CD14-positive monocyte (primary cell): ENCODE results near the gene LLGL2. TPM values are rescaled to one million over a fixed set of nuclear protein-coding genes. Genes with fewer than 3 reads are reported as not detected.

ENCODE experiments used
- DNase-seq, 3 donors: peaks; one replicate each; pipeline ENCODE4 v3.0.0-alpha.2; 2011 to 2022
- H2AFZ ChIP-seq: 2 replicates; pipeline ENCODE4 v1.6.0; 2012; ENCODE audit warnings: mild to moderate bottlenecking, low read depth, low read length, inconsistent platforms; ENCODE audit not compliant: insufficient read depth, poor library complexity, severe bottlenecking
- H3K27ac ChIP-seq, 2 donors: 1 replicate in 1 of 2; 2 replicates in 1 of 2; pipeline ENCODE4 v1.5.1; 2012 to 2013; ENCODE audit warnings: low read length in 2 of 2, control low read depth in 1 of 2, inconsistent platforms in 1 of 2, low read depth in 1 of 2, mild to moderate bottlenecking in 1 of 2
- H3K27me3 ChIP-seq, 2 donors: one replicate each; pipeline versions ENCODE4 v1.6.0 to v1.6.1; 2011 to 2013; ENCODE audit warnings: low read length in 2 of 2; ENCODE audit not compliant: control insufficient read depth in 2 of 2, insufficient read depth in 2 of 2
- H3K36me3 ChIP-seq, 2 donors: replicated peaks in 1 of 2; 1 replicate in 1 of 2; 2 replicates in 1 of 2; pipeline versions ENCODE4 v1.5.1 to v1.6.1; 2012 to 2013; ENCODE audit warnings: low read length in 2 of 2, control low read depth in 1 of 2, inconsistent platforms in 1 of 2, mild to moderate bottlenecking in 1 of 2; ENCODE audit not compliant: insufficient read depth in 2 of 2, control insufficient read depth in 1 of 2
- H3K4me1 ChIP-seq, 2 donors: 1 replicate in 1 of 2; 2 replicates in 1 of 2; pipeline versions ENCODE4 v1.5.1 to v1.6.1; 2012 to 2013; ENCODE audit warnings: low read length in 2 of 2, control low read depth in 1 of 2, inconsistent platforms in 1 of 2, mild to moderate bottlenecking in 1 of 2, moderate library complexity in 1 of 2; ENCODE audit not compliant: insufficient read depth in 2 of 2, control insufficient read depth in 1 of 2
- H3K4me2 ChIP-seq: replicated peaks from 2 replicates; pipeline ENCODE3; 2012; ENCODE audit warnings: low read length, moderate library complexity, mild to moderate bottlenecking; ENCODE audit not compliant: poor library complexity, severe bottlenecking; ENCODE audit errors: extremely low read depth
- H3K4me3 ChIP-seq, 3 experiments: fragments of 200-600 bp in 1 of 3; sonication (generic) in 1 of 3; replicated peaks in 1 of 3; 1 replicate in 2 of 3; 2 replicates in 1 of 3; pipeline ENCODE4 v1.5.1; 2011 to 2013; ENCODE audit warnings: low read length in 3 of 3, mild to moderate bottlenecking in 3 of 3, control low read depth in 2 of 3, low read depth in 2 of 3, inconsistent platforms in 1 of 3, moderate library complexity in 1 of 3
- H3K79me2 ChIP-seq: 2 replicates; pipeline ENCODE4 v1.6.0; 2012; ENCODE audit warnings: mild to moderate bottlenecking, control low read depth, inconsistent platforms, low read length, moderate library complexity; ENCODE audit not compliant: insufficient read depth
- H3K9ac ChIP-seq: 2 replicates; pipeline ENCODE4 v1.6.0; 2017; ENCODE audit warnings: low read length, mild to moderate bottlenecking; ENCODE audit not compliant: insufficient read depth, poor library complexity, severe bottlenecking
- H3K9me3 ChIP-seq, 2 donors: replicated peaks in 1 of 2; 1 replicate in 1 of 2; 2 replicates in 1 of 2; pipeline versions ENCODE4 v1.5.1 to v1.6.1; 2012 to 2013; ENCODE audit warnings: low read length in 2 of 2, control low read depth in 1 of 2; ENCODE audit not compliant: control insufficient read depth in 1 of 2, insufficient read depth in 1 of 2
- H4K20me1 ChIP-seq: 2 replicates; pipeline ENCODE4 v1.6.0; 2012; ENCODE audit warnings: mild to moderate bottlenecking, low read length, control low read depth, moderate library complexity; ENCODE audit not compliant: insufficient read depth
- H3K27ac Mint-ChIP-seq, 7 donors: one replicate each; pipeline ENCODE4 v1.8.0; 2020; ENCODE audit warnings: mild to moderate bottlenecking in 7 of 7, mixed read lengths in 7 of 7, moderate library complexity in 6 of 7, inconsistent platforms in 2 of 7
- H3K27me3 Mint-ChIP-seq, 3 donors: one replicate each; pipeline ENCODE4 v1.8.0; 2021 to 2022; ENCODE audit warnings: low read depth in 3 of 3, mild to moderate bottlenecking in 3 of 3, mixed read lengths in 3 of 3, moderate library complexity in 3 of 3, inconsistent platforms in 1 of 3
- H3K36me3 Mint-ChIP-seq, 2 donors: one replicate each; pipeline ENCODE4 v1.8.0; 2020; ENCODE audit warnings: mixed read lengths in 2 of 2, inconsistent platforms in 1 of 2, mild to moderate bottlenecking in 1 of 2
- H3K4me1 Mint-ChIP-seq: one replicate; pipeline ENCODE4 v1.8.0; 2020; ENCODE audit warnings: mild to moderate bottlenecking, mixed read lengths
- H3K4me3 Mint-ChIP-seq, 2 donors: one replicate each; pipeline ENCODE4 v1.8.0; 2020; ENCODE audit warnings: mild to moderate bottlenecking in 2 of 2, mixed read lengths in 2 of 2, moderate library complexity in 1 of 2
- H3K9me3 Mint-ChIP-seq, 7 donors: one replicate each; pipeline ENCODE4 v1.8.0; 2020 to 2022; ENCODE audit warnings: mixed read lengths in 7 of 7, mild to moderate bottlenecking in 6 of 7, moderate library complexity in 6 of 7, inconsistent platforms in 2 of 7
- CTCF ChIP-seq: fragments of 200-600 bp; IDR thresholded peaks from one replicate; pipeline ENCODE4 v1.8.0; 2022; ENCODE audit warnings: antibody characterized with exemption, mild to moderate bottlenecking
- WGBS: methylation state at CpG from one replicate; pipeline ENCODE4 v1.1.5; 2013; ENCODE audit warnings: missing lambda C conversion rate; ENCODE audit not compliant: insufficient coverage; 5-methylcytosine and 5-hydroxymethylcytosine counted together
- intact Hi-C, 2 donors: fragments of 100-400 bp; cut with micrococcal nuclease; formaldehyde crosslinking; loops; one replicate each; pipeline versions ENCODE4 v1.15.0 to v1.15.1; 2023
- polyA plus RNA-seq, 3 donors: library from polyadenylated mRNA; depleted of rRNA in 1 of 3; unstranded in 2 of 3; stranded (reverse) in 1 of 3; fragments of 300-500 nt in 2 of 3; fragments of >200 nt in 1 of 3; fragmentation: Illumina TruSeq in 2 of 3; gene quantifications; 1 replicate in 2 of 3; 2 replicates in 1 of 3; pipeline ENCODE4 v1.2.3, GENCODE V29; 2012 to 2021

Gene LLGL2
- polyA plus RNA-seq, 3 donors, result 4.8 to 7.5 (median 5.5) TPM

- H3K9me3 ChIP-seq, result no peaks in the 10 kb centered on the region
- no peak overlapping the region for H3K4me3 Mint-ChIP-seq
- no peaks in the 10 kb centered on the region for H3K36me3 Mint-ChIP-seq
- intact Hi-C loops, result no loop called here
- no peak for TF ChIP-seq CTCF
- no peaks in the 10 kb centered on the region for H3K79me2 ChIP-seq
- no peak overlapping the region for H3K27ac ChIP-seq
- WGBS, result 98% methylated on average over 9 of the region's 18 CpGs
- H3K27me3 ChIP-seq, result no peaks in the 10 kb centered on the region
- DNase-seq, result no peak
- H3K9me3 Mint-ChIP-seq, result peaks cover 0 to 6% (median 0%) of the 10 kb centered on the region in 7 donors
- H3K36me3 ChIP-seq, result no peaks in the 10 kb centered on the region
- no peaks in the 10 kb centered on the region for H3K4me1 Mint-ChIP-seq
- no peak overlapping the region for H3K4me3 ChIP-seq
- H3K9ac ChIP-seq, result no peak overlapping the region
- H3K4me2 ChIP-seq, result no peak overlapping the region
- H3K4me1 ChIP-seq, result no peaks in the 10 kb centered on the region
- no peak overlapping the region for H2AFZ ChIP-seq
- H4K20me1 ChIP-seq, result no peaks in the 10 kb centered on the region
- peaks cover 0 to 5% (median 0%) of the 10 kb centered on the region in 3 donors for H3K27me3 Mint-ChIP-seq
- no peak overlapping the region for H3K27ac Mint-ChIP-seq
Observed at GRCh38 chr17:75557852-75558665, 32.6 kb downstream of the LLGL2 start.

DNA sequence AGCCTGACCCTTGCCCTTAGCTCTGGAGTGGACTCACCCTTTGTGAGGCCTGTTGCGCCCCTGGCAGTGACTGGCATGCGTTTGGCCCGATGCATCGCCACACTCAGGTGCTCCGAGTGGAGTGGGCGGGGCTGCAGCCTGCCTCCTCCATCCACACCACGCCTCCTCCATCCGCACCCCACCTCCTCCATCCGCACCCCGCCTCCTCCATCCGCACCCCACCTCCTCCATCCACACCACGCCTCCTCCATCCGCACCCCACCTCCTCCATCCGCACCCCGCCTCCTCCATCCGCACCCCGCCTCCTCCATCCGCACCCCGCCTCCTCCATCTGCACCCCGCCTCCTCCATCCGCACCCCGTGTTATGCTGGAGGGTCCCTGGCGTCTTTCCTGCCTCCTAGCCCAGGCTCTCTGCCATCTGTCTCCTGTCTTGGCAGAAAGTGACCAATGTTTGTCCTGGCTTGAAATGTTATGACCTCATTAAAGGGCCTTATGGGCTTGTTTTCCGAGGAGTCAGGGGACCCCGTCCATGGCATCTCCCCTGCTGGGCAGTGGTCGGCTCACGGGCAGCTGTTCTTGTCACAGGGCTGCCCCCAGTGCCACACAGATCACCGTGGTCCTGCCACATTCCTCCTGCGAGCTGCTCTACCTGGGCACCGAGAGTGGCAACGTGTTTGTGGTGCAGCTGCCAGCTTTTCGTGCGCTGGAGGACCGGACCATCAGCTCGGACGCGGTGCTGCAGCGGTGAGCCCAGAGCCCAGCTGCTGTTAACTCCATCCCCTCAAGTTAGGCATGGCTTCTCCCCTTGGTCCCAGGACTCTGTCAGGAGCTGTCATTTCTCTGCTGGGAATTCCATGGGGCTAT, 33.4 kb downstream of the LLGL2 start:
- no peak for DNase-seq
- H3K4me3 Mint-ChIP-seq, result no peak overlapping the region
- no peak for TF ChIP-seq CTCF
- H3K36me3 ChIP-seq, result no peaks in the 10 kb centered on the region
- WGBS, result 98% methylated on average over 21 of the region's 38 CpGs
- H2AFZ ChIP-seq, result no peak overlapping the region
- H3K36me3 Mint-ChIP-seq, result no peaks in the 10 kb centered on the region
- peaks cover 0 to 5% (median 0%) of the 10 kb centered on the region in 3 donors for H3K27me3 Mint-ChIP-seq
- no peak overlapping the region for H3K9ac ChIP-seq
- H3K4me1 ChIP-seq, result no peaks in the 10 kb centered on the region
- intact Hi-C loops, result no loop called here
- no peaks in the 10 kb centered on the region for H3K27me3 ChIP-seq
- no peak overlapping the region for H3K4me3 ChIP-seq
- H3K79me2 ChIP-seq, result no peaks in the 10 kb centered on the region
- no peaks in the 10 kb centered on the region for H3K4me1 Mint-ChIP-seq
- H3K9me3 ChIP-seq, result no peaks in the 10 kb centered on the region
- H3K4me2 ChIP-seq, result no peak overlapping the region
- peak overlapping the region in 1 of 7 donors; percentile 35 for H3K27ac Mint-ChIP-seq
- H3K9me3 Mint-ChIP-seq, result peaks cover 0 to 6% (median 0%) of the 10 kb centered on the region in 7 donors
- no peak overlapping the region for H3K27ac ChIP-seq
- no peaks in the 10 kb centered on the region for H4K20me1 ChIP-seq
